HG02885 (cell line): ENCODE data around the gene VWDE.

Source experiments
- ATAC-seq: cut with Tn5 transposase; IDR thresholded peaks from one replicate; pipeline ENCODE4 v1.9.1; 2021; ENCODE audit warnings: mild to moderate bottlenecking; ENCODE audit not compliant: unreplicated experiment, poor library complexity

Gene VWDE

DNA sequence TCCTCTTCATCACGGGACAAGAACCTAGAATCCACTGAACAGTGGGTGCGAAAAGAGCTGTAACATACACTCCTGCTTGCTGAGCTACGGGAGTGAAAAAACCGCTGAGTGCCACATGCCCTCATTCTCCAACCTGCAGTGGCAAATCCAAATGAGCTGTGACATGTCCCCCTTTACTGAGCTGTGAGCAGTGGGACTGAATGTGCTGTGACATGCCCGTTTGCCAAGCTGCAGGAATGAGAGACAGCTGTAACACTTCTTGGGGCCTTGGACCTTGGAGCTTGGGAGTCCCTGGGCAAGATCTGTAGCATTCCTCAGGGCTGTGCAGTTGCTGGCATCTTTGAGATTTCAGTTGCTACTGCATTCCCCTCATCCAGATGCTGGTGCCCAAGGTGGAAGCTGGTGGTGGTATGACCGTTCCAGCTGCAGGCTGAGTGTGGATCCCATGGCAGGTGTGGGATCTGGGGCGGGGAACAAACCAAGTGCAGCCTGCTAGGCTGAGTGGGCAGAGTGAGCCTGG, 107.6 kb downstream of the VWDE start:
- ATAC-seq = no peak

GRCh38 chr7:12294701-12295100, 109.0 kb downstream of the VWDE start:
- no peak for ATAC-seq

DNA sequence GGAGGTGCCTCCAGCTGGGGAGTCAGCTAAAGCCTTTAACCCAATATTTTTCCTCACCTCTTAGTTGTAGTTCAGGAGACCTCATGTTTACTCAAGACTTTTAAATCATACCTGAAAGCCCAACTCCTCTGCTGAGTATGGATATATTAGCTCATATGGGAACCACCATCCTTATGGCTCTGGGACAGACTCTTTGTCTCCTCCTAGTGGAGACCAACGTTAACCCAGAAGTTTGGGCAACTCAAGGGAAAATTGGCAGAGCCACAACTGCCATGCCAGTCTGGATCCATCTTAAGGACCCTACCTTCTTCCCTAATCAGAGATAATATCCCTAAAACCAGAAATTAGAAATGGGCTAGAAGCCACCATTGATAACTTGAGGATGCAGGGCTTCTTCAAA, 111.8 kb downstream of the VWDE start:
- ATAC-seq = peak; percentile 78

GRCh38 chr7:12290761-12291160, 112.9 kb downstream of the VWDE start:
- ATAC-seq = no peak

GRCh38 chr7:12289996-12290395, 113.7 kb downstream of the VWDE start:
- ATAC-seq = no peak

GRCh38 chr7:12287901-12288300, 115.8 kb downstream of the VWDE start:
- ATAC-seq = no peak

- ATAC-seq = no peak
Observed at GRCh38 chr7:12281038-12281437, 122.6 kb downstream of the VWDE start.
